ENCODE data around the gene PDGFB.

GRCh38 chr22:39253435-39254070 lies 8.8 kb upstream of the PDGFB start:
- TF ChIP-seq CTCF (IDR thresholded peaks at IDR 0.05), result no peak
- peak; percentile 22 to 47 (median 31) for TF ChIP-seq POLR2A (IDR thresholded peaks at IDR 0.05)

Measured in body of pancreas (tissue), 4 donors.